Lung (tissue), 12 donors: Measurements from ENCODE around the gene RGL1. TPM values are rescaled to one million over a fixed set of nuclear protein-coding genes. Genes with fewer than 3 reads are reported as not detected.

Experiments
- ATAC-seq: fragments of 200-7000 bp; cut with Tn5 transposase; one replicate; pipeline ENCODE4 v1.9.1; 2020; ENCODE audit warnings: moderate number of reproducible peaks; ENCODE audit not compliant: insufficient read depth, low FRiP score
- DNase-seq, 3 donors: peaks; one replicate each; pipeline ENCODE4 v3.0.0-alpha.2; 2013 to 2017
- H3K27ac ChIP-seq, 2 donors: one replicate each; pipeline ENCODE4 v1.5.1; 2013; ENCODE audit warnings: mild to moderate bottlenecking in 2 of 2, moderate library complexity in 2 of 2, control low read depth in 1 of 2, inconsistent platforms in 1 of 2, low read depth in 1 of 2, low read length in 1 of 2
- H3K27me3 ChIP-seq, 3 donors: one replicate each; pipeline ENCODE4 v1.5.1; 2013; ENCODE audit warnings: low read length in 2 of 3; ENCODE audit not compliant: control insufficient read depth in 3 of 3, insufficient read depth in 3 of 3
- H3K36me3 ChIP-seq, 4 donors: one replicate each; pipeline ENCODE4 v1.5.1; 2013; ENCODE audit warnings: low read length in 4 of 4, mild to moderate bottlenecking in 1 of 4, moderate library complexity in 1 of 4; ENCODE audit not compliant: control insufficient read depth in 4 of 4, insufficient read depth in 4 of 4
- H3K4me1 ChIP-seq, 5 donors: one replicate each; pipeline ENCODE4 v1.5.1; 2013; ENCODE audit warnings: low read length in 5 of 5, mild to moderate bottlenecking in 2 of 5, moderate library complexity in 1 of 5; ENCODE audit not compliant: control insufficient read depth in 5 of 5, insufficient read depth in 5 of 5
- H3K4me3 ChIP-seq: one replicate; pipeline ENCODE4 v1.5.1; 2013; ENCODE audit warnings: mild to moderate bottlenecking, control low read depth, moderate library complexity
- H3K9ac ChIP-seq, 2 donors: one replicate each; pipeline ENCODE4 v1.5.1; 2013; ENCODE audit warnings: low read length in 2 of 2, control low read depth in 1 of 2; ENCODE audit not compliant: insufficient read depth in 1 of 2
- H3K9me3 ChIP-seq, 4 donors: one replicate each; pipeline ENCODE4 v1.5.1; 2013; ENCODE audit warnings: low read length in 3 of 4, mild to moderate bottlenecking in 1 of 4, moderate library complexity in 1 of 4; ENCODE audit not compliant: control insufficient read depth in 4 of 4, insufficient read depth in 3 of 4
- WGBS, 2 donors: extraction: QIAGEN DNeasy Blood & Tissue Kit; methylation state at CpG; one replicate each; pipeline ENCODE4 v1.1.7; 2013; 5-methylcytosine and 5-hydroxymethylcytosine counted together
- polyA plus RNA-seq, 2 donors: library from polyadenylated mRNA; stranded (reverse); fragments of 200-250 nt; gene quantifications; one replicate each; pipeline ENCODE4 v1.2.1, GENCODE V29; 2013
- total RNA-seq, 2 donors: library from RNA; depleted of rRNA in 1 of 2; stranded (reverse); fragments of >200 nt in 1 of 2; gene quantifications; one replicate each; pipeline ENCODE4 v1.2.1, GENCODE V29; 2014 to 2021
- TF ChIP-seq, protein P1 (sequence below): IDR thresholded peaks from 2 replicates; pipeline ENCODE4 v1.5.1; 2012; ENCODE audit warnings: mild to moderate bottlenecking; ENCODE audit errors: control extremely low read depth, extremely low read depth
- donor health status: control.
- donor health status: control.
- donor health status: Bipolar disorder and iron deficiency.
- donor health status: healthy.
- donor health status: DM: yes; HTN: yes; CAD: no.

Gene RGL1
- total and polyA plus RNA-seq, 4 donors: 9.6 to 49.4 (median 35.2) TPM

- peak overlapping the region in 1 of 2 donors; percentile 23 for H3K27ac ChIP-seq
- whole genome bisulfite sequencing, 2 donors: 37 to 76% methylated on average over 2 of the region's 2 CpGs
- TF ChIP-seq, protein P1, sequence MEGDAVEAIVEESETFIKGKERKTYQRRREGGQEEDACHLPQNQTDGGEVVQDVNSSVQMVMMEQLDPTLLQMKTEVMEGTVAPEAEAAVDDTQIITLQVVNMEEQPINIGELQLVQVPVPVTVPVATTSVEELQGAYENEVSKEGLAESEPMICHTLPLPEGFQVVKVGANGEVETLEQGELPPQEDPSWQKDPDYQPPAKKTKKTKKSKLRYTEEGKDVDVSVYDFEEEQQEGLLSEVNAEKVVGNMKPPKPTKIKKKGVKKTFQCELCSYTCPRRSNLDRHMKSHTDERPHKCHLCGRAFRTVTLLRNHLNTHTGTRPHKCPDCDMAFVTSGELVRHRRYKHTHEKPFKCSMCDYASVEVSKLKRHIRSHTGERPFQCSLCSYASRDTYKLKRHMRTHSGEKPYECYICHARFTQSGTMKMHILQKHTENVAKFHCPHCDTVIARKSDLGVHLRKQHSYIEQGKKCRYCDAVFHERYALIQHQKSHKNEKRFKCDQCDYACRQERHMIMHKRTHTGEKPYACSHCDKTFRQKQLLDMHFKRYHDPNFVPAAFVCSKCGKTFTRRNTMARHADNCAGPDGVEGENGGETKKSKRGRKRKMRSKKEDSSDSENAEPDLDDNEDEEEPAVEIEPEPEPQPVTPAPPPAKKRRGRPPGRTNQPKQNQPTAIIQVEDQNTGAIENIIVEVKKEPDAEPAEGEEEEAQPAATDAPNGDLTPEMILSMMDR: no peak
Observed at GRCh38 chr1:183911285-183911684, 106.4 kb downstream of the RGL1 start.

GRCh38 chr1:183912265-183912886 is 107.5 kb downstream of the RGL1 start:
- Histone ChIP-seq H3K9me3 (no peaks in the 10 kb centered on the region), H3K27ac (no peak overlapping the region), H3K4me3 (no peak overlapping the region), H3K4me1 (peaks cover 0 to 5% (median 3%) of the 10 kb centered on the region in 5 donors), H3K27me3 (no peaks in the 10 kb centered on the region), H3K9ac (no peak overlapping the region), H3K36me3 (peaks cover 23 to 56% (median 26%) of the 10 kb centered on the region in 4 donors)
- DNase-seq (no peak), ATAC-seq (no peak)
- TF ChIP-seq, protein P1: no peak
- 93 to 96% methylated on average over 5 of the region's 5 CpGs for WGBS, 2 donors

More at GRCh38 chr1:183911285-183911684, 106.4 kb downstream of the RGL1 start:
- ATAC-seq: no peak
- Histone ChIP-seq H3K27me3 (no peaks in the 10 kb centered on the region), H3K4me3 (no peak overlapping the region), H3K9me3 (no peaks in the 10 kb centered on the region), H3K36me3 (peaks cover 24 to 49% (median 31%) of the 10 kb centered on the region in 4 donors), H3K9ac (no peak overlapping the region), H3K4me1 (peaks cover 0 to 5% (median 3%) of the 10 kb centered on the region in 5 donors)
- no peak for DNase-seq

GRCh38 chr1:183913567-183913993 is 108.7 kb downstream of the RGL1 start:
- H3K4me3 ChIP-seq: no peak overlapping the region
- H3K27ac ChIP-seq: no peak overlapping the region
- WGBS, 2 donors: 96% methylated on average over 3 of the region's 3 CpGs
- peaks cover 19 to 56% (median 24%) of the 10 kb centered on the region in 4 donors for H3K36me3 ChIP-seq
- no peak overlapping the region for H3K9ac ChIP-seq
- no peaks in the 10 kb centered on the region for H3K27me3 ChIP-seq
- DNase-seq (no peak), ATAC-seq (no peak)
- no peaks in the 10 kb centered on the region for H3K9me3 ChIP-seq
- H3K4me1 ChIP-seq: peaks cover 0 to 5% (median 3%) of the 10 kb centered on the region in 5 donors
- TF ChIP-seq, protein P1: no peak
